Measurements from ENCODE around the gene CCR8. TPM values are rescaled to one million over a fixed set of nuclear protein-coding genes. Genes with fewer than 3 reads are reported as not detected.

CCR8 gene, protein sequence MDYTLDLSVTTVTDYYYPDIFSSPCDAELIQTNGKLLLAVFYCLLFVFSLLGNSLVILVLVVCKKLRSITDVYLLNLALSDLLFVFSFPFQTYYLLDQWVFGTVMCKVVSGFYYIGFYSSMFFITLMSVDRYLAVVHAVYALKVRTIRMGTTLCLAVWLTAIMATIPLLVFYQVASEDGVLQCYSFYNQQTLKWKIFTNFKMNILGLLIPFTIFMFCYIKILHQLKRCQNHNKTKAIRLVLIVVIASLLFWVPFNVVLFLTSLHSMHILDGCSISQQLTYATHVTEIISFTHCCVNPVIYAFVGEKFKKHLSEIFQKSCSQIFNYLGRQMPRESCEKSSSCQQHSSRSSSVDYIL
- total RNA-seq, result not detected in 2 replicates

GRCh38 chr3:39329493-39329892, at the start of gene CCR8:
Gene CCR8 (plus strand): TSS chr3:39329709. CDS start chr3:39332332, 2,623 bp downstream.

GRCh38 chr3:39279745-39280517, 49.6 kb upstream of the CCR8 start, which contains the start of gene CX3CR1:
Gene CX3CR1 (minus strand): TSS chr3:39280036. CDS start chr3:39266509, 13,527 bp downstream.

Other genes with a start within 250 kb of the CCR8 start
- 27.3 and 30.1 TPM in 2 replicates for gene GORASP1, start 222.1 kb upstream of the CCR8 start, total RNA-seq
- 0.58 and 2.8 TPM in 2 replicates for gene TTC21A, start 222.0 kb upstream of the CCR8 start, total RNA-seq
- 14.7 and 24.0 TPM in 2 replicates for gene CSRNP1, start 176.1 kb upstream of the CCR8 start, total RNA-seq
- under 0.01 TPM in 1 of 2 replicates, not detected in the other for gene XIRP1, start 137.1 kb upstream of the CCR8 start, total RNA-seq
- gene CX3CR1, start 49.7 kb upstream of the CCR8 start, total RNA-seq, result under 0.01 TPM in 1 of 2 replicates, not detected in the other
- gene SLC25A38, start 53.7 kb downstream of the CCR8 start, total RNA-seq, result 18.4 and 22.3 TPM in 2 replicates
- gene RPSA, start 77.0 kb downstream of the CCR8 start, total RNA-seq, result 1,030 and 1,387 TPM in 2 replicates
- gene MOBP, start 138.0 kb downstream of the CCR8 start, total RNA-seq, result under 0.01 TPM in 1 of 2 replicates, not detected in the other

Measured in regular cardiac myocyte (primary cell).